ENCODE data around the gene LBH. TPM values are rescaled to one million over a fixed set of nuclear protein-coding genes. Genes with fewer than 3 reads are reported as not detected.

The LBH gene
- polyA plus RNA-seq, 3 donors: 0.41 to 0.76 (median 0.42) TPM

DNA sequence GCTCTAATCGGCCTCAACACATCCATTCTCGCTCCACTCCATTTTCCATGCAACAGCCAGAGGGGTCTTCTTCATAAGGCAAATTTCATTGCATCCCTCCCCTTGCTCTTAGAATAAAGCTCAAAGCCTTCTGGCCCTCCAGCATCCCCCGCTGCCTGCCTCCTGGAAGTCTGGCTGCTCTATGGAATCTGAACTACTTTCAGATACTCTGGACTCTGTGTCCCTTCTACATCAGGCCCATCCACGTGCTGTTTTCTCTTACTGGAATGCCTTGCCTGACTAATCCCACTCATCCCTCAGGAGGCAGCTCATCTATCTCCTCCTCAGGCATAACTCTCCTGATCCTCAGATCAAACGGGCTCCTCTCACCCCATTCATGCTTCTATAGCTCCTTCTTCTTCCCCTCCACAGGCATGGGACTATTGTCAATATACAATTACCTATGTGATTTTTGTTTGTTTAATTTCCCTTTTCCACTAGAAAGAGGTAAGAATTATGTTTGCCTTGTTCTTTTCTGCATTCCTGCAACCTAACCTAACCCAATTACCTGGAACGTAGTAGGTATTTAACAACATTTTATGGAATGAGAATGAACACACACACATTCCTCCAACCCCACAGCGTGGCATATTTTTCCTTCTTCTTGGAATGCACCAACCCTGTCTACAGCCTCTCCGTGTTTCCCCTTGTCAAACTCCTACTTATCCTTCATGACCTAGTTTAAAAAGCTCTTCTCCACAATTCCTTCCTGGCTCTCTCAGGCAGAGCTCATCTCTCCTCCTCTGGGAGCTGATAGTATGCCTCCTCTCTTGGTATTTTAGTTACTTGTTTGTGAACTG, 49.5 kb downstream of the LBH start:
- Histone ChIP-seq H3K79me2 (ENCODE audit: insufficient read depth, low read length) (no peaks in the 10 kb centered on the region), H3K4me3 (replicated peaks in 1 of 3; ENCODE audit: low read depth in 2 of 3, low read length in 3 of 3) (no peak overlapping the region), H3K9me3 (replicated peaks in 1 of 2; ENCODE audit: control insufficient read depth in 1 of 2, insufficient read depth in 1 of 2, low read length in 2 of 2) (no peaks in the 10 kb centered on the region), H3K27ac (ENCODE audit: low read depth in 1 of 2, low read length in 2 of 2) (no peak overlapping the region), H3K4me1 (ENCODE audit: control insufficient read depth in 1 of 2, insufficient read depth in 2 of 2, low read length in 2 of 2) (peaks cover 7 to 12% of the 10 kb centered on the region in 2 donors), H3K9ac (ENCODE audit: insufficient read depth, low read length, poor library complexity, severe bottlenecking) (no peak overlapping the region), H4K20me1 (ENCODE audit: insufficient read depth, low read length) (no peaks in the 10 kb centered on the region), H3K4me2 (replicated peaks; ENCODE audit: extremely low read depth, low read length, poor library complexity, severe bottlenecking) (no peak overlapping the region), H2AFZ (ENCODE audit: insufficient read depth, low read depth, low read length, poor library complexity, severe bottlenecking) (no peak overlapping the region), H3K27me3 (ENCODE audit: control insufficient read depth in 2 of 2, insufficient read depth in 2 of 2, low read length in 2 of 2) (peaks cover 4 to 15% of the 10 kb centered on the region in 2 donors), H3K36me3 (replicated peaks in 1 of 2; ENCODE audit: control insufficient read depth in 1 of 2, insufficient read depth in 2 of 2, low read length in 2 of 2) (no peaks in the 10 kb centered on the region)
- intact Hi-C loops (cut with micrococcal nuclease): no loop called here
- Mint-ChIP-seq H3K9me3 (peaks cover 0 to 1% (median 0%) of the 10 kb centered on the region in 7 donors), H3K4me1 (peaks cover 10% of the 10 kb centered on the region), H3K27ac (no peak overlapping the region), H3K4me3 (peak overlapping the region in 1 of 2 donors; percentile 4), H3K27me3 (ENCODE audit: low read depth in 3 of 3) (peaks cover 28 to 52% (median 30%) of the 10 kb centered on the region in 3 donors), H3K36me3 (no peaks in the 10 kb centered on the region)
- WGBS (ENCODE audit: insufficient coverage): 97% methylated on average over 6 of the region's 8 CpGs
- TF ChIP-seq, protein P1, sequence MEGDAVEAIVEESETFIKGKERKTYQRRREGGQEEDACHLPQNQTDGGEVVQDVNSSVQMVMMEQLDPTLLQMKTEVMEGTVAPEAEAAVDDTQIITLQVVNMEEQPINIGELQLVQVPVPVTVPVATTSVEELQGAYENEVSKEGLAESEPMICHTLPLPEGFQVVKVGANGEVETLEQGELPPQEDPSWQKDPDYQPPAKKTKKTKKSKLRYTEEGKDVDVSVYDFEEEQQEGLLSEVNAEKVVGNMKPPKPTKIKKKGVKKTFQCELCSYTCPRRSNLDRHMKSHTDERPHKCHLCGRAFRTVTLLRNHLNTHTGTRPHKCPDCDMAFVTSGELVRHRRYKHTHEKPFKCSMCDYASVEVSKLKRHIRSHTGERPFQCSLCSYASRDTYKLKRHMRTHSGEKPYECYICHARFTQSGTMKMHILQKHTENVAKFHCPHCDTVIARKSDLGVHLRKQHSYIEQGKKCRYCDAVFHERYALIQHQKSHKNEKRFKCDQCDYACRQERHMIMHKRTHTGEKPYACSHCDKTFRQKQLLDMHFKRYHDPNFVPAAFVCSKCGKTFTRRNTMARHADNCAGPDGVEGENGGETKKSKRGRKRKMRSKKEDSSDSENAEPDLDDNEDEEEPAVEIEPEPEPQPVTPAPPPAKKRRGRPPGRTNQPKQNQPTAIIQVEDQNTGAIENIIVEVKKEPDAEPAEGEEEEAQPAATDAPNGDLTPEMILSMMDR (IDR thresholded peaks at IDR 0.05): no peak
- no peak for DNase-seq

DNA sequence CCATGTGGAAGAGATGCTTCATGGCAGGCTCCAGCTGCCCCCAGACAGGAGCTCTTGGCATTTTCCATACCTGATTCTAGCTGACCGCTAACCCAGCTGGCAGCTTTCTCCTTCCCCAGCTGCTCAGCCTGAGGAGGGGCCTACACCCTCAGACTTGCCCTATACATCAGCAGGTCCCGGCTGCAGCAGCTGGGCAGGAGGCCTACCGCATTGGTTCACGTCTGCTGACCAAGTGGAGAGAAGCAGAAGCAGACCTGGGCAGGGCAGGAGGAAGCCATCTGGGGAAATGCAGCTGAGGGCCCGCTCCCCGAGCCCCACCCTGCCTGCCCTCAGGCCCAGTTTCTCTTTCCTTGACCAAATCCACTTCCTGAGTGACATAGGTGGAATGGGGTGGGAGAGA, 50.7 kb downstream of the LBH start:
- no peak overlapping the region for H3K4me3 ChIP-seq (replicated peaks in 1 of 3; ENCODE audit: low read depth in 2 of 3, low read length in 3 of 3)
- H3K79me2 ChIP-seq (ENCODE audit: insufficient read depth, low read length): no peaks in the 10 kb centered on the region
- Mint-ChIP-seq H3K27me3 (ENCODE audit: low read depth in 3 of 3) (peaks cover 30 to 53% (median 35%) of the 10 kb centered on the region in 3 donors), H3K36me3 (no peaks in the 10 kb centered on the region), H3K4me3 (no peak overlapping the region), H3K4me1 (peaks cover 17% of the 10 kb centered on the region), H3K27ac (no peak overlapping the region), H3K9me3 (peaks cover 0 to 1% (median 0%) of the 10 kb centered on the region in 7 donors)
- no peak overlapping the region for H3K4me2 ChIP-seq (replicated peaks; ENCODE audit: extremely low read depth, low read length, poor library complexity, severe bottlenecking)
- DNase-seq: peak in 1 of 3 donors; percentile 14
- H4K20me1 ChIP-seq (ENCODE audit: insufficient read depth, low read length): no peaks in the 10 kb centered on the region
- peaks cover 4 to 12% of the 10 kb centered on the region in 2 donors for H3K27me3 ChIP-seq (ENCODE audit: control insufficient read depth in 2 of 2, insufficient read depth in 2 of 2, low read length in 2 of 2)
- 100% methylated on average over 1 of the region's 6 CpGs for WGBS (ENCODE audit: insufficient coverage)
- H3K36me3 ChIP-seq (replicated peaks in 1 of 2; ENCODE audit: control insufficient read depth in 1 of 2, insufficient read depth in 2 of 2, low read length in 2 of 2): no peaks in the 10 kb centered on the region
- no peak overlapping the region for H3K9ac ChIP-seq (ENCODE audit: insufficient read depth, low read length, poor library complexity, severe bottlenecking)
- peak overlapping the region in 1 of 2 donors; percentile 12 for H3K27ac ChIP-seq (ENCODE audit: low read depth in 1 of 2, low read length in 2 of 2)
- no peaks in the 10 kb centered on the region for H3K9me3 ChIP-seq (replicated peaks in 1 of 2; ENCODE audit: control insufficient read depth in 1 of 2, insufficient read depth in 1 of 2, low read length in 2 of 2)
- no peak overlapping the region for H2AFZ ChIP-seq (ENCODE audit: insufficient read depth, low read depth, low read length, poor library complexity, severe bottlenecking)
- TF ChIP-seq, protein P1 (IDR thresholded peaks at IDR 0.05): no peak
- intact Hi-C loops (cut with micrococcal nuclease): no loop called here
- peaks cover 11 to 16% of the 10 kb centered on the region in 2 donors for H3K4me1 ChIP-seq (ENCODE audit: control insufficient read depth in 1 of 2, insufficient read depth in 2 of 2, low read length in 2 of 2)

Data from CD14-positive monocyte (primary cell).